GM18861 (cell line): ENCODE data around the gene RAB24.

Experiments
- ATAC-seq: cut with Tn5 transposase; IDR thresholded peaks from one replicate; pipeline ENCODE4 v1.9.1; 2021; ENCODE audit not compliant: unreplicated experiment

RAB24 gene

DNA sequence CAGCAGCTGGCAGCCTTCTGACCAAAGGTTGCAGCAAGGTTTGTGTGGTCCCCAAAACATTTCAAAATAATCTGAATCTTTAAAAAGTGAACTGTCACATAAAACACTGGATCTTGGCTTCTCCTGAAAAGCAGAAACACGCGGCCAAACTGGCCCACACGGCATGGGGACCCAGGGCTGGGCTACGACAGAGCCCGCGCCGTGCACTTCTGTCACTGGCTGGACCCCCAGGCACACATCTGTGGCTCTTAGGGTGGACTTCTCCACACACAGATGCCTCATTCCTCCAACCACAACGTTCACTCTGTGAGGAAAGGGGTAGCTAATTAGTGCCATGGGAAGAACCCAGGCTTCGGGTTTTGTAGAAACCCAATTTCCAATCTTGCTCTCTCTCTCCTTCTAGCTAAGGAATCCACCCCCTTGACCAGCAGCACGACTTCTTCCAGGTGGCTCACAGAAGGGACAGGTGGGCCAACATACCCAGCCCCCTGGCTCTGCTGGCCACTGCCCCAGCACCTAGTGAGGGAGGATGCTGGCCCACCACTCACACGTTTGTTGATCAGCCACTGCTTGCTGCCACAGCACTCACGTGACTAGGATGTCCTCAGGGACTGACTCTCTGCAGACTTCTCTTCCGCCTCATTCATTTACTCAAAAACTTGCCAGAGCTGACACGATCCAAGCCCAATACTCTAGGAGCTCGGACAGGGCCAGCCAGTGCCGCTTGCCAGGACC is 30.1 kb upstream of the RAB24 start:
- ATAC-seq: no peak

DNA sequence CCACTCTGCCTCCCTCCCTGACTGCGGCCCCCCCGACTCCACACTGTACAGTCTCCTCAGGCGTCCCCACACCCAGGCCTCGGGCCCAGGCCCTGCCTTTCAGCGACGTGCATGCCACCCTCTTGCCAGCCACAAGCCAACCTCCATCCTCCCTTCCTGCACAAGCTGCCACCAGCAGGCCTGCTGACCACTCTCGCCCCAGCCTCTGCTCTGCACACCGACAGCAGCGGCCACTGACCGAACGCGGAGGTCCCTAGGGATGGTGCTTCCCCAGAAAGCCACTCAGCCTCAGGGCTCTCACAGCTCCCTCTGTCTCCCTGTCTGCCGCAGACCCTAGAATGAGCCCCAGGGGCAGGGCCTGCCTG is 29.4 kb upstream of the RAB24 start:
- no peak for ATAC-seq

DNA sequence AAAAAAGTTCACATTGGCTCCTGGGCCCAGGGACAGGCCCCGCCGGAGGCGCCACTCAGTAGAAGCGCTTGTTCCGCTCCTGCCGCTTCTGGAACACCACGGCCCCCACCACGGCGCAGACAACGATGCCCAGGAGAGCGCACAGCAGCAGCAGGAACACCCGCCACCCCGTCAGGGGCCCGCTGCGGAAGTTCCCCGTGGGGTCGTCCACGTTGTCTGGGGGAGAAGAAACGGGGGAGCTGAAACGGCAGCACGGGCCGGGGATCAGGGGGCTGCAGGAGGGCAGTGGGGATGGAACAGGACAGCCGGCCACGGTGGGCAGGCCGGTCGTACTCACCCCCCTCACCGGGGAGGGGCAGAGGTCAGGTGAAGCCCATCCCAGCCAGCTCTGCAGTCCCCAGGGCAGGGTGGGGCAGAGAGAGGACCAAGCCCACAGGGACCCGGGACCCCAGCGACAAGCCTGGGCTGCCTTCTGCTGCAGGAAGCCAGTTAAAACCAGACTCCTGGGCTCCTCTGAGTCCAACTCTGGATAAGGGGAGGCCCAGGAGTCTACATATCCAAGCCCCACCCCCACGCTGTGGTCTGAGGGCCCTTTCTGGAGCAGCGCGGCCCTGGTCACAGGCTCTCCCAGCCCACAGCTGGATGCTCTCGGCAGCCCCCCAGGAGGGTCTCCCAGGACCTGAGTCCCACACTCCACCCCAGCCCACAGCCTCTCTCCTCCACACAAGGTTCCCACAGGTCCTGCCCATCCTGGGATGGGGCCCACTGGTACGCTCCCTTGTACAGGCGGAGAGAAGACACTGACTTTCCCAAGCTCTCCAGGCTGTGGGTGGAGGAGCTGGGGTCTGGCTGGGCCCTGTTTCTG is 28.7 kb upstream of the RAB24 start:
- no peak for ATAC-seq

DNA sequence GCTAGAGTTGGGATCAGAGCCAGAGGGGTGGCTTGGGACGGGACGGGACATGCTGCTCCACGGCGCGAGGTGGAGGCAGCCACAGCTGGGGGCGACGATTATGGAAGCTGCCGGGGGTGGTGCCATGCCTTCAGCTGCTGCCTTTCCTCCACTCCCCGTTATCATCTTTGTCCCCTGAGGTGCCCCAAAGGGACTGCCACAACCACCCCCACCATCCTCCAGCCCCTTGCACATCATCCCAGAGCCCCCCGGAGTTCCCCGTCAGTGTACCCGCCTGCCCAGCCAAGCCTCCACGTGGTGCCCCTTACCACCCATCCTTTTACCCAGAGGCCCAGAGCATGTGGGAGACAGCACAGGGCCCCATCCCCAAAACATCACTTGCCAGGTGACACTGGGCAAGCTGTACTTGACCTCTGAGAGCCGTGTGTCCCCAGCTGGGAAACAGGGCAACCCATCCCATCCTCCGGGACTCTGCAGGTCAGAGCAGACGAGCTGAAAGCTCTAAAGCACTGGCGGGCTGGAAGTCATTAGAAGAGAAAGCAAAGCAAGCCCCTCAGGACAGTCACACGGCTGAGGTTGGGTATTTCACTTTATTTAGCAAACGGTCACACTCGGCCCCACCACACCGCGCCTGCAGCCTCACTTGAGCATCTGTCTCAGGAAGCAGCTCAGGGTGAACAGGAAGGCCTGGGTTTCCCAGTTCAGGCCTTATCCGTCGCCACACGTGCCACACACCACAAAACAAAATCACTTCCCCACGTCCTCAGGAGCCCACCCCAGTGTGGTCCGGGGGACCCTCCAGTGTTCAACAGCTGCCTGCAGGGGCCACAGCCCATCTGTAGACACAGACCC is 27.7 kb upstream of the RAB24 start:
- ATAC-seq: no peak

DNA sequence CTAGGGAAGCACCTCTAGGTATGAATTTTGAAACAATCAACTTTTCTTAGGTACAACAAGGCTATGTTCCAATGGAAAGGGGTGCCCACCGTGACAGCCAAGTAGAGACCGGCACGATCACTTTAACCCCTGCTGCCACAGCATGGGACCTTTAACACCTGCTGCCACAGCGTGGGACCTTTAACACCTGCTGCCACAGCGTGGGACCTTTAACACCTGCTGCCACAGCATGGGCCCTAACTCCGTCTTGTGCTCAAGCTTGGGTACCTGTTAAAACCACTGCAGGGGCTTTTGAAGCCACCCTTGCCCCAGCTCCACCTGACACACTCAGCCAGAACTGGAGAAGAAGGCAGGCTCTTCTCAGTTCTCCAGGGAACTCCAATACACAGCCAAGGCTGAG is 26.4 kb upstream of the RAB24 start:
- no peak for ATAC-seq

DNA sequence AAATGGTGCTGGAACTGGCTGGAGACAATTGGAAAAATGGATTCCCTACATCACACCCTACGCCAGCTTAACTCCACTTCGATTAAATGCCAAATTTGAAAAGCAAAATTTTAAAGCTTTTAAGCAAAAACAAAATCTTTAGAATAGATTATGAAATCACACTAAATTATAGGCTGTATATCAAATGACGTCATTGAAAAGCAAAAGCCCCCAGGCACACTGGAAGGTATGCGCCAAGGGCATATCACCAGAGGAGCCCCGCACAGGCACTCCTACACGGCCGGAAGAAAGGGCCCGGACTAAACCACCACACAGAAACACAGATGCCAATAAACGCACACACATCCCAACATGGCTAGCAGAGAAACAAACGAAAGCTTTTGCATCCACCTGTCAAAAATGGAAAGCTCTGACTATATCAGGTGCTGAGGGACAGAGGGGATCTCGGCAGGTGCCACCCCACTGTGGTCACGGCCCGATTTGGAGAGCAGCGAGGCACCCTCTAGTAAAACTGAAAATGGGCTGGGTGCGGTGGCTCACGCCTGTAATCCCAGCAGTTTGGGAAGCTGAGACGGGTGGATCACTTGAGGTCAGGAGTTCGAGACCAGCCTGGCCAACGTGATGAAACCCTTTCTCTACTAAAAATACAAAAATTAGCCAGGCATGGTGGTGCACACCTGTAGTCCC is 25.2 kb upstream of the RAB24 start:
- ATAC-seq: no peak

DNA sequence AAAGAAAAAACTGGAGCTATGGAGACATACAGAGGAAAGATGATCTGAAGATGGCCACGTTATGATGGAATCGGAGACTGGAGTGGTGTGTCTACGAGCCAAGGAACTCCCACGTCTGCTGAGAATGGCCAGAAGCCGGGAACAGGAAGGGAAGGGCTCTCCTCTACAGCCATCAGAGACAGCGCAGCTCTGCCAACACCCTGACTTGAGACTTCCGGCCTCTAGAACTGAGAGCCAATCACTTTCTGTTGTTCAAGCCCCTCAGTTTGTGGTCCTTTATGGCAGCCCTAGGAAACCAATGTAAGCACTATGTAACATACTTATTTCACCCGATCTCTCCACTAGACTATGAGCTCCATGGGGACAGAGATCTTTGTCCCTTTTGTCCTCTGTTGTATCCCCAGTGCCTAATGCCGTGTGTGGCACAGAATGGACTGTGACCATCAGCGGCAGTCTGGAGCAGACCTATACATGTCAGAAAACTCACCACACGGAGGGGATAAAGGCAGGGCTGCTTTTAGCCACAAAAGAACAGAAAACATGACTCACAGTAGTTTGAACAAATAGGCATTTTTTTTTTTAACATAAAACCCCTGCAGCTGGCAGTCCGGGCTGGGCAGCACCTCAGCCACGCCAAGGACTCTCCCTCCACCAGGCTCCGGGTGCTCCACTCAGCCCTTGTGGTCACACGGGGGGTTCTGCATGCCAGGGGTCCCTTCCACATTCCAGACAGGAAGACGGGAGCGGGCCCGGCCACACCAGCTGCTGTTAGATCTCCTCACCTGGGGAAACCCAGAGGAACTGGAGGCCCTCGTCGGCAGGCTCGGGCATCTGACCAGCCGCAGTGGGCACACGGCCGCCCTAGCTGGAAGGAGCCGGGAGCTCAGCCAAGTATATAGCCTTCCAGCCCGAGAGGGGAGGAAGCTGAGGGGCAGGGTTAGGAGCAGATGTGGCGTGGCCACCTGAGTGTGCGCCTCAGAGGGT is 24.3 kb upstream of the RAB24 start:
- ATAC-seq: no peak

DNA sequence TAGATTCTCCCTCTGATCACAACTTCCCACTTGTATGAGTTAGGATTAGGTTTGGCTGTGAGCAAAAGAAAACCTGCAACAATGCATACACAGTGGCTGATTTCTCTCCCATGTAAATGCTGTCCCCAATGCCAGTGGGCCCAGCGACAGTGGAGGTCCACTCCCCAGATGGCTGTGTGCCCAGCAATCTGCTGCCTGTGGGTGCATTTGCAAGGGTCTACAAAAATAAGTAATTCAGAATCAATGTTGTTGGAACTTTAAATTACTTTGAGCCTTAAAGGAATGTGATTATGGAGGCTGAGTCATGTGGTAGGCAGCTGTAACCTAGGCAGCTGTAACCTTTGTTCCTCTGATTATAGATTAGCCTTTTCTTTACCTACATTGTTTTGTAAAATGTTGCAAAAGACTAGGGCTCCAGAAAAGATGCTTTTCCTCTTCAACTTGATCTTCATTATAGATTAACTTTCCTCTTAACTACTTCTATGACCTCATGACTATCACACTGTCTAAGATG is 22.4 kb upstream of the RAB24 start:
- no peak for ATAC-seq

DNA sequence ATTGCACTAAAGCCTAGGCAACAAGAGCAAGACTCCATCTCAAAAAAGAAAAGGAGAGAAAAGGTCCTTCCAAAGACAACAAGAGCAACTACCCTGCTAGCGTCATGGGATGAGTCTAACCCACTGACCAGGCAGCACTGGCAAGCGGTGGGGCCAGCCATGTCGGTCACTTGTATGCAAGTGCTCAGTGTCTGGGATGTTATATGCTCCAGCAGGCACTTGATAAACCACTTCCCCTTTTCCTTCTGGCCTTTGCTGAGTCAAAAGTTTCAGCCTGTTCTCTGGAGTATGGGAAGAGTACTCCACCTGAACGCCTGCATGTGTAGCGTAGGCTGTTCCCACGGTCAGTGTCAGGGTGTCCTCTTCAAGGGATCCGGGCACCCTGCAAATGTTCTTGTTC is 17.4 kb upstream of the RAB24 start:
- no peak for ATAC-seq

DNA sequence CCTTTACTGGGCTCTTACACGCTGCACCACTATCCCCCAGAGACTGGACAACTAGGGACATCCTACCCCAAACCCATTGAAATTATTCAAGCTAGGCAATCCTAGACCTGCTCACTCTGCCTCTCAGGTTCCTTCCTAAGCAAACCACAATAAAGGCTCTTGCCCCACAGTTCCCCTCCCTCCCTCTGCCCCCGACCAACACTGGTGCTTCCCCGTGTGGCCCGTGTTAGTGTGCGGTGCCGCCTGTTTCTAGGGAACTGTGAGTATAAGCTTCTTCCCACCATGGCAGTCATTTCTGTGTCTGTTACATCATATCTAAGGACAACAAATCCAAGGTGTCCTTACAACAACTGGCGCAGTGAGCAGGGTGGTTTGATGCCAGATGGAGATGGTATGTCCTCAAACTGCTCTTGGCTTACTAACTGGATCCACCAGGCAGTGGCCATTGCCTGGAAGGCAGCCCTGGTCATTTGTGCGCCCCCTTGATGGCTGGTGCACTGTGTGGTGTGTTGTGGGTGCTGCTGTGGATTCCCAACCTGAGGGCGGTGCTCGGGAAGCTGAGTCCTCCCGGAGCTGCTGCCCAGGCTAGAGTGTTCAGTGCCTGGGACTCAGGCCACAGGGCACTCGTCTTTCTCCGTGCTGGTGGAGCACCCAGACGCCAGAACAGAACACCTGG is 16.5 kb upstream of the RAB24 start:
- ATAC-seq: no peak

DNA sequence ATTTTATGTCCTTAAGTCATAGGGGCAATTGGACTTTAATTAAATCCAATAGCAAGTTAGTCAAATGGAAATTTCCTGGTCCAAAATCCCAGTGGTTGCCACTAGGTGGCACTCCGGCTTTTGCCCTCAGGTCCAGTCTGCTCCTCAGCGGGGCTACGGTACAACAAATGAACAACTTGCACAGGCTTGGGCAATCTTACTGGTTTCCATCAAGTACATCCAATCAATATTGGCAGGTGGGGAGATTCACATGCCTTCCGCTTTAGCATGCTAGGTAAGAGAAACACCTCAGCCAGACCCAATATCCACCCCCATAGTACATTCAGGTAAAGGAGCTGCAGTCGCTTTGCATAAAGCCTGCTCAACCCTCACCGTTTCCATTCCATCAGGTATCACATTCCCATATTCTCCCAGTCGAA is 14.4 kb upstream of the RAB24 start:
- ATAC-seq: no peak

DNA sequence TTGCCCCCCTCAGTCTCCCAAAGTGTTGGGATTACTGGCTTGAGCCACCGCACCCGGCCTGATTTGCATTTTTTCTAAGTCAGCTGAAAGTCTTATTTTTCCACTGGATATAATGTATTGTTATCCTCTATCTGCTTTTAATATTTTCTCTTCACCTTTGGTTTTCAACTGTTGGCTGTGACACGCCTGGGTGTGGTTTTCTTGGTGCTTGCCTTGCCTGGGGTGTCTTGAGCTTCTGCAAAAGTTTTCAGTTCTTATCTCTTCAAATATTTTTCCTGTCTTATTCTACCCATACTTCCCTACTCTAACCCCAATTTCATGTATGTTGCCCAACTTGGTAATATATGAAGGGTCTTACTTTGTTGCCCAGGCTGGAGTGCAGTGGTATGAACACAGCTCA is 12.5 kb upstream of the RAB24 start:
- no peak for ATAC-seq

DNA sequence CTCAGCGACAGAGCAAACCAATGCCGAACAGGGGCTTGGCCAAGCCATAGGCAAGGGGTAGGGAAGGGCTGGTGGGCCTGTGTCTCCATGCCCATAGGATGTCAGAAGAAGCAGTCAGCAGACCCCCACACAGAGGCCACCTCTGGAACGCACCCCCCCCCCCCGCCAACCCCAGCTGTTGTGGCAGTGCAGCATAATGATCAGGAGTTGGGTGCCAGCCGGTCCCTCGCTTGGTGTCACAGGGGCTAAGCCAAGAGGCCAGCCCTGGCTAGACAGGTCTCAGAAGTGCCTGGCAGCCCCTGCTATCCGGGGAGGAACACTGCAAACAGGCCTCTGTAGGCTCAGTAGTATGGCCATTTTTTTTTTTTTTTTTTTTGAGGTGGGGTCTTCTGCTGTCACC is 11.9 kb upstream of the RAB24 start:
- ATAC-seq: no peak

DNA sequence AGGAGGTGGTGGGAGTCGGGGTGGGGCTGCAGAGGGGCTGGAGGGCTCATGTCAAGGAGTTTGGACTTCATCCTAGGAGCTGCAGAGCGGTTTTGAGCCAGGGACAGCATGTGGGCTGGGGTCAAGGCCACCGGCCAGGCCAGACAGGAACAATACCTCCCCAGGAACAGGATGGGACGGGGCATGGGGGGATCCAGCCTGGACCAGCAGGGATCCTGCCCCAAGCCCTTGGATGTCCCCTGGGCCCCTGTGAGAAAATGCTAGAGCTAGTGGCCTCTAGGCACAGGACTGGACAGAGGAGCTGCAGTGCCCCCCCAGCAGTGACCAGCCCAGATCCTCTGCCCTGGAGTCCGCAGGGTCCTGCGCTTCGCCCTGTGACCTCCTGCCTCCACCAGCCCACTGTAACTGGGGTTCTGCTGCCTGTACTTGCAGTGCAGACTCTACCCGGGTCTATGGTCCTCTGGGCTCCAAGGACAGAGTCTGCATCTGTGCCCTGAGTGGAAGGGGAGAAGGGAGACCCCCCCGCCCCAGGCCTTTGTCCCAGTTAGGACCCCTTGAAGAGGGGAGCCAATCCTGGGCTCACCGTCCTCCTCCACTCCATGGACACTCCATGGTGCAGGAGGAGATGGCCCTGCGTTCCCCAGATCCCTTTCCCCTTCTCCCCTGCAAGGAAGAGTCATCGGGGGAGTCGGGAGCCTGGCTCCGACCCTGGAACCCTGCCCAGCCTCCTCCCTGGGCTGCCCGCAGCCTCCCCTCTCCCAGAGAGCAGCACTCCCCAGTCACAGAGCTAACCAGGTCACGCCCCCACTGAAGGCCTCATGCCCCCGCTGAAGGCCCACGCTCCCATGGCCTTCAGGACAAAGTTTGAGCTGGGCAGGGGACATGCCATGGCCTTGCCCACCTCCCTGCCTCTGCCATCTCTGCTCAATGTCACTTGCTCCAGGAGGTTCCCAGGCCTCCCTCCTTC is 11.1 kb upstream of the RAB24 start:
- no peak for ATAC-seq

DNA sequence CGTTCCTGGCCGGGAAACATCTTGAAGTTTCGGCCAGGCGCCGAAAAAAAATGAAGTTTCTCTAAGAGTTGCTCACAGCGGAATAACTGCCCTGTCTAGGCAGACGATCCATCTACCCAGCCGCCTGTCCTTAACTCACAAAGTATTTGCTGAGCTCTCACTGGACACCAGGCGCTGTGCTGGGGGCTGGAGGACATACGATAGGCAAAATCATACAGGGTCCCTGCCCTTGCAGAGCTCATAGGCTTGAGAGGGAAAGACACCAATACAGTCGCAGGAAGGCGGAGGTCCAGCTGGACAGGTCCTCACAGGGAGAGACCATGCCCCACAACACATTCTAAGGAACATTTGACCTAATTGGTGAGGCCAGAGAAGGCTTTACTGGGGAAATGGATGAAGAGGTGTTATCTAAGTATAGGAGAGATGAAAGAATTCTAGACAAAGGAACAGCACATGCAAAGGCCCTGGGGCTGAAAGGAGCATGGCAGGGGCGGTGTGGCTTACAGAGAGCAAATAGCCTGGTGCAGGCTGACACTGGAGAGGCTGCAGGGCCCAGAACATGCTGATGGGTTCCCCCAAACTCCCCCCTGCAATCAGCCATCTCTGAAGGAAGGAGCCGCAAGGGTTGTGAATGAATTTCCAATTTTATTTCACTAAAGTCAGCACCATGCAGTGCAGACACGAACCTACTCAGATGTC is 10.2 kb upstream of the RAB24 start:
- ATAC-seq: no peak

DNA sequence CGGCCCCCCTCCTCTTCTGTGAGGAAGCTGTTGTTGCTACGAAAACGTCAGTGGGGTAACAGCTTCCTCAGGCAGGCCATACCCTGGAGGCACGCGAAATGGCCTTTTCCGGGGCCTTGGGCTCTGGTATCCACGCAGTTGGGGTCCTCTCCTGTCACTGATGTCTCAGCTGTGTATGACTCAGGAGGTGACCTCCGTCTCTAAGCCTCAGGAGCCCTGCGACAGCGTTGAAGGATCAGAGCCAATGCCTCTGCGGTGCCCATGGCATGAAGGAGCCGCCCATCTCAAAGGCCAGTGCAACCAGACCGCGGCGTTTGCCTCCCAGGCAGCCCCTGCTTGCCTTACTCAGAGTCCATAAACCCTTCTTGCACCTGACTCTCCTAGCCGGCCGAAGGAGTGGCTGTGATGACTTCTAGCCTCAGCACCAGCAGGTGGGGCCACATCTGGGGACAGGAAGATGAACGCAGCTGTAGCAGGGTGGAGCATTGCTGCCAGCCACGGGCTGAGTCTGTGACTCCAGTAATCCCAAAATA is 9.2 kb upstream of the RAB24 start:
- peak; percentile 25 for ATAC-seq
